BJ (cell line): ENCODE data around the gene CTNNBIP1. TPM values are rescaled to one million over a fixed set of nuclear protein-coding genes. Genes with fewer than 3 reads are reported as not detected.

ENCODE experiments used
- CTCF ChIA-PET: fragments of 350-600 bp; formaldehyde crosslinking; extraction: SDS; loops from one replicate; lab custom pipeline; 2021; ENCODE audit warnings: antibody characterized with exemption, inconsistent platforms; lab: Yijun Ruan, JAX
- POLR2A ChIA-PET: fragments of 300-600 bp; sonication (Branson Sonifier 250); formaldehyde crosslinking; extraction: SDS; loops from one replicate; lab custom pipeline; 2021; ENCODE audit warnings: antibody characterized with exemption; lab: Charles Lee
- DNase-seq: peaks from one replicate; pipeline ENCODE4 v3.0.0-alpha.2; 2011; ENCODE audit warnings: low read depth
- H3K27me3 ChIP-seq: 2 replicates; pipeline ENCODE4 v1.6.0; 2011; ENCODE audit warnings: low read length; ENCODE audit not compliant: control insufficient read depth, insufficient read depth
- H3K36me3 ChIP-seq: 2 replicates; pipeline ENCODE4 v1.5.1; 2011; ENCODE audit warnings: low read length; ENCODE audit not compliant: control insufficient read depth, insufficient read depth
- H3K4me3 ChIP-seq: 2 replicates; pipeline ENCODE4 v1.5.1; 2011; ENCODE audit warnings: low read depth, mild to moderate bottlenecking, control low read depth, low read length
- CTCF ChIP-seq: IDR thresholded peaks from 2 replicates; pipeline ENCODE4 v1.5.1; 2011; ENCODE audit warnings: low read depth, mild to moderate bottlenecking, control low read depth, inconsistent platforms, low read length, moderate library complexity; ENCODE audit not compliant: insufficient read depth
- polyA plus RNA-seq: library from polyadenylated mRNA; depleted of rRNA; stranded (reverse); fragments of >200 nt; gene quantifications from 2 replicates; pipeline ENCODE4 v1.2.3, GENCODE V29; 2011

Gene CTNNBIP1
- polyA plus RNA-seq, 1 experiment: 25.5 TPM

- DNase-seq: no peak
These were observed 18.9 kb downstream of the CTNNBIP1 start for GRCh38 chr1:9891207-9891606.

GRCh38 chr1:9890224-9890731, 19.8 kb downstream of the CTNNBIP1 start:
- peak; percentile 61 for DNase-seq
- Histone ChIP-seq H3K4me3 (no peak overlapping the region), H3K27me3 (no peaks in the 10 kb centered on the region), H3K36me3 (no peaks in the 10 kb centered on the region)
- ChIA-PET POLR2A (no interaction called here), CTCF (interaction anchor here (0.6 to 4.2 kb wide), 8 partner anchors 14 to 565 kb away, joined by 3 to 21 read pairs (median 3); no protein-coding TSS in a partner anchor)
- TF ChIP-seq CTCF: no peak

More at GRCh38 chr1:9891207-9891606, 18.9 kb downstream of the CTNNBIP1 start:
- no peak for TF ChIP-seq CTCF
- POLR2A ChIA-PET: interaction anchor here (0.6 kb wide), 1 partner anchor 190 kb away, joined by 4 read pairs; no protein-coding TSS in a partner anchor
- CTCF ChIA-PET: interaction anchor here (0.7 to 4.2 kb wide), 4 partner anchors 14 to 275 kb away, joined by 3 to 21 read pairs (median 3); no protein-coding TSS in a partner anchor
- Histone ChIP-seq H3K36me3 (no peaks in the 10 kb centered on the region), H3K27me3 (no peaks in the 10 kb centered on the region), H3K4me3 (no peak overlapping the region)

GRCh38 chr1:9889411-9889810, 20.7 kb downstream of the CTNNBIP1 start:
- DNase-seq: no peak
- POLR2A ChIA-PET: no interaction called here
- CTCF ChIA-PET: interaction anchor here (1.3 to 4.2 kb wide), 3 partner anchors 13 to 263 kb away, joined by 3 to 21 read pairs (median 4); no protein-coding TSS in a partner anchor
- no peak overlapping the region for H3K4me3 ChIP-seq
- no peaks in the 10 kb centered on the region for H3K36me3 ChIP-seq
- no peaks in the 10 kb centered on the region for H3K27me3 ChIP-seq
- TF ChIP-seq CTCF: no peak

GRCh38 chr1:9888886-9889285, 21.2 kb downstream of the CTNNBIP1 start:
- TF ChIP-seq CTCF: no peak
- Histone ChIP-seq H3K36me3 (no peaks in the 10 kb centered on the region), H3K4me3 (no peak overlapping the region), H3K27me3 (no peaks in the 10 kb centered on the region)
- ChIA-PET CTCF (interaction anchor here (1.2 to 4.2 kb wide), 3 partner anchors 13 to 262 kb away, joined by 3 to 21 read pairs (median 4); no protein-coding TSS in a partner anchor), POLR2A (no interaction called here)
- DNase-seq: no peak

GRCh38 chr1:9887070-9887469, 23.0 kb downstream of the CTNNBIP1 start:
- Histone ChIP-seq H3K4me3 (no peak overlapping the region), H3K36me3 (no peaks in the 10 kb centered on the region), H3K27me3 (no peaks in the 10 kb centered on the region)
- no peak for TF ChIP-seq CTCF
- CTCF ChIA-PET: interaction anchor here (4.2 kb wide), 1 partner anchor 11 kb away, joined by 21 read pairs; no protein-coding TSS in a partner anchor
- no peak for DNase-seq
- POLR2A ChIA-PET: no interaction called here
